Thoracic aorta (tissue), 2 donors: ENCODE data around the gene IL18RAP. TPM values are rescaled to one million over a fixed set of nuclear protein-coding genes. Genes with fewer than 3 reads are reported as not detected.

Experiments used
- ATAC-seq: fragments of 150-250 bp; one replicate; pipeline ENCODE4 v1.8.0; 2017; ENCODE audit warnings: low read depth; ENCODE audit not compliant: insufficient number of reproducible peaks, low FRiP score
- DNase-seq: peaks from one replicate; pipeline ENCODE4 v3.0.0-alpha.2; 2020; ENCODE audit warnings: low spot score
- H3K27ac ChIP-seq, 2 donors: fragments of 200-600 bp; sonication (generic); 1 replicate in 1 of 2; 2 replicates in 1 of 2; pipeline ENCODE4 v1.5.1; 2016; ENCODE audit warnings: mild to moderate bottlenecking in 2 of 2, moderate library complexity in 2 of 2
- H3K27me3 ChIP-seq: fragments of 200-600 bp; sonication (generic); replicated peaks from 2 replicates; pipeline ENCODE4 v1.6.0; 2016; ENCODE audit warnings: mild to moderate bottlenecking; ENCODE audit not compliant: insufficient read depth
- H3K36me3 ChIP-seq: fragments of 200-600 bp; sonication (generic); one replicate; pipeline ENCODE4 v1.5.1; 2016
- H3K4me1 ChIP-seq, 2 donors: fragments of 200-600 bp; sonication (generic); 1 replicate in 1 of 2; 2 replicates in 1 of 2; pipeline versions ENCODE4 v1.5.1 to v1.6.0; 2016; ENCODE audit warnings: low read depth in 2 of 2, mild to moderate bottlenecking in 1 of 2; ENCODE audit not compliant: control insufficient read depth in 1 of 2
- H3K4me3 ChIP-seq: fragments of 200-600 bp; sonication (generic); 2 replicates; pipeline ENCODE4 v1.5.1; 2016; ENCODE audit warnings: mild to moderate bottlenecking
- H3K9me3 ChIP-seq: fragments of 200-600 bp; sonication (generic); 2 replicates; pipeline ENCODE4 v1.5.1; 2016
- total RNA-seq, 2 donors: library from RNA; depleted of rRNA; stranded (reverse); fragments of >200 nt; gene quantifications; one replicate each; pipeline versions ENCODE4 v1.1.0 to v1.2.3, GENCODE V29; 2016
- TF ChIP-seq, protein P1 (sequence below): fragments of 200-600 bp; sonication (generic); IDR thresholded peaks from one replicate; pipeline ENCODE4 v1.5.1; 2019; ENCODE audit warnings: antibody characterized with exemption

IL18RAP gene
- total RNA-seq, 2 donors from 2014 or later, result 1.4 to 32.1 TPM

GRCh38 chr2:102453501-102453900, 30.5 kb downstream of the IL18RAP start:
- Histone ChIP-seq H3K4me1 (no peaks in the 10 kb centered on the region), H3K36me3 (no peaks in the 10 kb centered on the region), H3K4me3 (no peak overlapping the region), H3K27me3 (no peaks in the 10 kb centered on the region), H3K9me3 (no peaks in the 10 kb centered on the region), H3K27ac (no peak overlapping the region)
- DNase-seq (no peak), ATAC-seq (no peak)
- TF ChIP-seq, protein P1, sequence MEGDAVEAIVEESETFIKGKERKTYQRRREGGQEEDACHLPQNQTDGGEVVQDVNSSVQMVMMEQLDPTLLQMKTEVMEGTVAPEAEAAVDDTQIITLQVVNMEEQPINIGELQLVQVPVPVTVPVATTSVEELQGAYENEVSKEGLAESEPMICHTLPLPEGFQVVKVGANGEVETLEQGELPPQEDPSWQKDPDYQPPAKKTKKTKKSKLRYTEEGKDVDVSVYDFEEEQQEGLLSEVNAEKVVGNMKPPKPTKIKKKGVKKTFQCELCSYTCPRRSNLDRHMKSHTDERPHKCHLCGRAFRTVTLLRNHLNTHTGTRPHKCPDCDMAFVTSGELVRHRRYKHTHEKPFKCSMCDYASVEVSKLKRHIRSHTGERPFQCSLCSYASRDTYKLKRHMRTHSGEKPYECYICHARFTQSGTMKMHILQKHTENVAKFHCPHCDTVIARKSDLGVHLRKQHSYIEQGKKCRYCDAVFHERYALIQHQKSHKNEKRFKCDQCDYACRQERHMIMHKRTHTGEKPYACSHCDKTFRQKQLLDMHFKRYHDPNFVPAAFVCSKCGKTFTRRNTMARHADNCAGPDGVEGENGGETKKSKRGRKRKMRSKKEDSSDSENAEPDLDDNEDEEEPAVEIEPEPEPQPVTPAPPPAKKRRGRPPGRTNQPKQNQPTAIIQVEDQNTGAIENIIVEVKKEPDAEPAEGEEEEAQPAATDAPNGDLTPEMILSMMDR, result no peak

- no peak for DNase-seq
- no peaks in the 10 kb centered on the region for H3K36me3 ChIP-seq
- ATAC-seq, result no peak
- H3K9me3 ChIP-seq, result no peaks in the 10 kb centered on the region
- H3K4me1 ChIP-seq, result no peaks in the 10 kb centered on the region
- no peak overlapping the region for H3K27ac ChIP-seq
- H3K27me3 ChIP-seq, result no peaks in the 10 kb centered on the region
- no peak overlapping the region for H3K4me3 ChIP-seq
- TF ChIP-seq, protein P1, result no peak
Observed at GRCh38 chr2:102455061-102455670, 32.2 kb downstream of the IL18RAP start.

- Histone ChIP-seq H3K9me3 (no peaks in the 10 kb centered on the region), H3K27me3 (no peaks in the 10 kb centered on the region), H3K27ac (no peak overlapping the region), H3K4me1 (no peaks in the 10 kb centered on the region), H3K4me3 (no peak overlapping the region), H3K36me3 (no peaks in the 10 kb centered on the region)
- no peak for ATAC-seq
- no peak for DNase-seq
- TF ChIP-seq, protein P1, result no peak
Observed at GRCh38 chr2:102460467-102460866, 37.5 kb downstream of the IL18RAP start.

DNA sequence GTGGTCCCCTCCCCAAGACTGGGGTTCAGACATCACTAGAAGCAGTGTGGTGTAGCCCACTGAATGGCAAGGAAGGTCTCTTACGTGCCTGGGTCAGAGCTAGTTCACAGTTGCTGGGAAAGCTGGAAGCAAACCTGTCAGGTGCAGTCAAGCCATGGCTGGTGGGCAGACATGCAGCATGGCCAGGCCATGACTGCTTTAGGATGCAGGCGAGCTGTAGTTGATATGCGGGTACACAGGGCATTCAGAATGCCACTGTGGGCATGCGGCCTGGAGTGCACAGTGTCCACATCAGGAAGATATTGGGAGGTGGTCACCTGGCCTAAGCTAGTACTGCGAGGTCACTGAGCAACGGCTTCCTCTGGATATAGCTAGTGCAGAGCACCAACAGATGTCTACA, 38.2 kb downstream of the IL18RAP start:
- TF ChIP-seq, protein P1, result no peak

GRCh38 chr2:102463160-102463559, 40.2 kb downstream of the IL18RAP start:
- Histone ChIP-seq H3K36me3 (no peaks in the 10 kb centered on the region), H3K27me3 (no peaks in the 10 kb centered on the region), H3K4me1 (no peaks in the 10 kb centered on the region), H3K27ac (no peak overlapping the region), H3K9me3 (no peaks in the 10 kb centered on the region), H3K4me3 (no peak overlapping the region)
- no peak for ATAC-seq
- DNase-seq, result no peak
- TF ChIP-seq, protein P1, result no peak

More for the DNA sequence above, 38.2 kb downstream of the IL18RAP start:
- Histone ChIP-seq H3K9me3 (no peaks in the 10 kb centered on the region), H3K36me3 (no peaks in the 10 kb centered on the region), H3K27me3 (no peaks in the 10 kb centered on the region), H3K27ac (no peak overlapping the region), H3K4me1 (no peaks in the 10 kb centered on the region), H3K4me3 (no peak overlapping the region)
- DNase-seq, result no peak
- no peak for ATAC-seq
